ENCODE data around the gene GAB3. TPM values are rescaled to one million over a fixed set of nuclear protein-coding genes. Genes with fewer than 3 reads are reported as not detected.
A peak's percentile ranks its signal among the peaks of the same experiment; 100 is the strongest.
"Not testable (repeated sequence)": the region's sequence is repeated elsewhere in the genome, so short reads cannot be mapped to it uniquely, and the experiment has no call there.

The GAB3 gene
- total RNA-seq, 1 donor from 2014 or later: 4.5 TPM

GRCh38 chrX:154711264-154711663 lies 39.6 kb downstream of the GAB3 start:
- Mint-ChIP-seq H3K4me1 (ENCODE audit: low read depth) (peaks cover 31% of the 10 kb centered on the region), H3K27ac (no peak overlapping the region), H3K4me3 (ENCODE audit: low read depth) (no peak overlapping the region), H3K27me3 (ENCODE audit: low read depth) (no peaks in the 10 kb centered on the region), H3K9me3 (no peaks in the 10 kb centered on the region), H3K36me3 (ENCODE audit: low read depth) (peaks cover 48% of the 10 kb centered on the region)
- no peak for DNase-seq (ENCODE audit: low spot score)
- intact Hi-C loops (cut with micrococcal nuclease): no loop called here

GRCh38 chrX:154710309-154710708 lies 40.6 kb downstream of the GAB3 start:
- DNase-seq (ENCODE audit: low spot score): no peak
- no peaks in the 10 kb centered on the region for H3K9me3 Mint-ChIP-seq
- intact Hi-C loops (cut with micrococcal nuclease): no loop called here
- peaks cover 30% of the 10 kb centered on the region for H3K4me1 Mint-ChIP-seq (ENCODE audit: low read depth)
- peaks cover 55% of the 10 kb centered on the region for H3K36me3 Mint-ChIP-seq (ENCODE audit: low read depth)
- no peak overlapping the region for H3K27ac Mint-ChIP-seq
- H3K4me3 Mint-ChIP-seq (ENCODE audit: low read depth): no peak overlapping the region
- no peaks in the 10 kb centered on the region for H3K27me3 Mint-ChIP-seq (ENCODE audit: low read depth)

GRCh38 chrX:154698630-154699248 lies 52.1 kb downstream of the GAB3 start:
- no peak overlapping the region for H3K4me3 Mint-ChIP-seq (ENCODE audit: low read depth)
- H3K9me3 Mint-ChIP-seq: no peaks in the 10 kb centered on the region
- no peak for DNase-seq (ENCODE audit: low spot score)
- intact Hi-C loops (cut with micrococcal nuclease): no loop called here
- H3K4me1 Mint-ChIP-seq (ENCODE audit: low read depth): peaks cover 15% of the 10 kb centered on the region
- no peaks in the 10 kb centered on the region for H3K27me3 Mint-ChIP-seq (ENCODE audit: low read depth)
- no peak overlapping the region for H3K27ac Mint-ChIP-seq
- peaks cover 58% of the 10 kb centered on the region for H3K36me3 Mint-ChIP-seq (ENCODE audit: low read depth)

DNA sequence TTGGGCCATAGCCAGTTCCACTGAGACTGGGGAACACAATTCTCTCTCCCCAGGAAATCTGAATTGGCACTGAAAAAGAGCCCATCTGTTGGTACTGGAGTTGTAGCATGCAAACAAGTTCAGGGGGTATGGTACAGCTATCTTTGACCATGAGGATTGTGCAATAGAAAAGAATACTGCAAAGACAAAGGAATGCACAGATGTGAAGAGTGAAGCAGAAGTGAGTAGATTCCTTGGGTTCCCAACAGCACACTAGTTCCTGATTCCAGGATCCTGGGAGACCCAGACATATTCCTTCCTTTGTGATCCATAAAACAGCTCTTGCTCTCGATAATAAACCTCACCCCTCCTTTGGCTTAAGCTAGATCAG lies 54.2 kb downstream of the GAB3 start:
- Mint-ChIP-seq H3K27me3 (ENCODE audit: low read depth) (no peaks in the 10 kb centered on the region), H3K9me3 (no peaks in the 10 kb centered on the region), H3K36me3 (ENCODE audit: low read depth) (peaks cover 57% of the 10 kb centered on the region), H3K27ac (no peak overlapping the region), H3K4me1 (ENCODE audit: low read depth) (peaks cover 15% of the 10 kb centered on the region), H3K4me3 (ENCODE audit: low read depth) (no peak overlapping the region)
- intact Hi-C loops (cut with micrococcal nuclease): loop anchor here (2.0 kb wide), 1 partner anchor 16 kb away; no protein-coding TSS in a partner anchor
- DNase-seq (ENCODE audit: low spot score): no peak

DNA sequence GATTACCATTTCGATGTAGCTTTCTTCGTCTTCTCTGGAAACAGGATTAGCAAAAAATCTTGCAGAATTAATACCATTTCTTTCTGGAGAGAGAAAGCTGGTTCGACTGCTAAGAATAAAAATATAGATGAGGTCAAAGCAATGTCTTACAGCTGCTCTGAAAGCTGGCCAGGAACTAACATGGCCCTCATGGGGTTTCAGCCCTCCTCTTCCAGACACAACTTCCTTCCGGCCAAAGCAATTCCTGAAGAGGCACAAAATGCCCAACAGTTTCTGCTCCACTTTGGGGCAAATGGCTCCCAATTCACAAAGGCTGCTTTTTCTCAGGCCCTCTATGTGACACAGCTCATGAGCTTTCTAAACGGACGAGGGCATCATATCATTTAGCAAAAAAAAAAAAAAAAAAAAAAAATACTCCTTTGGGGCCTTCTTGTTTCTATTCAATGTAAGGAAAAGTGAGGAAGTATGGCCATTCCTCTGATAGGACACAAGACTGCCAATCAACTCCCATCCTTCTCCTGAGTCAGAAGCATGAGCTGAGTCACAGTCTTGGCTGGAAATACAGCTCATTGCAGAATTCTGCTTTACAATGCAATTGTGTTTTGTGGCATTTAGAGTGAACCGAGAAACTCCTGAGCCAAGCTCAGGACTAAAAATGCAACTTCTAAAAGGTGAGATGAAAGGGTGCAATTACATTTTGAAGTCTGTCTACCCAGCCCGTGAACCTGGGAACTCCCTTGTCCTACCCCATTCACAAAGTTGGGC lies 54.8 kb downstream of the GAB3 start:
- H3K4me1 Mint-ChIP-seq (ENCODE audit: low read depth): peaks cover 15% of the 10 kb centered on the region
- no peaks in the 10 kb centered on the region for H3K9me3 Mint-ChIP-seq
- H3K36me3 Mint-ChIP-seq (ENCODE audit: low read depth): peaks cover 59% of the 10 kb centered on the region
- intact Hi-C loops (cut with micrococcal nuclease): loop anchor here (2.0 kb wide), 1 partner anchor 17 kb away; no protein-coding TSS in a partner anchor
- peak overlapping the region; percentile 61 for H3K27ac Mint-ChIP-seq
- no peak for DNase-seq (ENCODE audit: low spot score)
- H3K27me3 Mint-ChIP-seq (ENCODE audit: low read depth): no peaks in the 10 kb centered on the region
- no peak overlapping the region for H3K4me3 Mint-ChIP-seq (ENCODE audit: low read depth)

- no peak for DNase-seq (ENCODE audit: low spot score)
- H3K4me1 Mint-ChIP-seq (ENCODE audit: low read depth): peaks cover 15% of the 10 kb centered on the region
- no peak overlapping the region for H3K4me3 Mint-ChIP-seq (ENCODE audit: low read depth)
- no peaks in the 10 kb centered on the region for H3K9me3 Mint-ChIP-seq
- no peak overlapping the region for H3K27ac Mint-ChIP-seq
- intact Hi-C loops (cut with micrococcal nuclease): no loop called here
- peaks cover 52% of the 10 kb centered on the region for H3K36me3 Mint-ChIP-seq (ENCODE audit: low read depth)
- H3K27me3 Mint-ChIP-seq (ENCODE audit: low read depth): no peaks in the 10 kb centered on the region
These were observed 57.5 kb downstream of the GAB3 start for GRCh38 chrX:154693394-154693793.

- H3K4me1 Mint-ChIP-seq (ENCODE audit: low read depth); H3K27me3 Mint-ChIP-seq (ENCODE audit: low read depth); DNase-seq (ENCODE audit: low spot score); H3K9me3 Mint-ChIP-seq; intact Hi-C loops (cut with micrococcal nuclease); H3K4me3 Mint-ChIP-seq (ENCODE audit: low read depth); H3K27ac Mint-ChIP-seq: not testable (repeated sequence)
- peaks cover 34% of the 10 kb centered on the region for H3K36me3 Mint-ChIP-seq (ENCODE audit: low read depth)
These were observed 60.4 kb downstream of the GAB3 start for GRCh38 chrX:154690438-154690837.

DNA sequence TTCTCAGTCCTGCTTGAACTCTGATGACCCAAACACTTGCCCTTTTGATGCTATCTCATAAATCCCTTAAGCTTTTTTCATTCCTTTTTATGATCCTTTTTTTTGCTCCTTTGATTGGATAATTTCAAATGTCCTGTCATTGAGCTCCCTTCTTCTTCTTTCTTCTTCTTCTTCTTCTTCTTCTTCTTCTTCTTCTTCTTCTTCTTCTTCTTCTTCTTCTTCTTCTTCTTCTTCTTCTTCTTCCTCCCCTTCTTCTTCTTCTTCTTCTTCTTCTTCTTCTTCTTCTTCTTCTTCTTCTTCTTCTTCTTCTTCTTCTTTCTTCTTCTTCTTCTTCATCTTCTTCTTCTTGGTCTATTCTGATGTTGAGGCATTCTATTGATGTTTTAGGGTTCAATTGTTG lies 78.8 kb downstream of the GAB3 start:
- intact Hi-C loops (cut with micrococcal nuclease); H3K4me3 Mint-ChIP-seq (ENCODE audit: low read depth); DNase-seq (ENCODE audit: low spot score); H3K4me1 Mint-ChIP-seq (ENCODE audit: low read depth); H3K27me3 Mint-ChIP-seq (ENCODE audit: low read depth); H3K27ac Mint-ChIP-seq: not testable (repeated sequence)
- H3K9me3 Mint-ChIP-seq: peaks cover 31% of the 10 kb centered on the region
- peaks cover 23% of the 10 kb centered on the region for H3K36me3 Mint-ChIP-seq (ENCODE audit: low read depth)

DNA sequence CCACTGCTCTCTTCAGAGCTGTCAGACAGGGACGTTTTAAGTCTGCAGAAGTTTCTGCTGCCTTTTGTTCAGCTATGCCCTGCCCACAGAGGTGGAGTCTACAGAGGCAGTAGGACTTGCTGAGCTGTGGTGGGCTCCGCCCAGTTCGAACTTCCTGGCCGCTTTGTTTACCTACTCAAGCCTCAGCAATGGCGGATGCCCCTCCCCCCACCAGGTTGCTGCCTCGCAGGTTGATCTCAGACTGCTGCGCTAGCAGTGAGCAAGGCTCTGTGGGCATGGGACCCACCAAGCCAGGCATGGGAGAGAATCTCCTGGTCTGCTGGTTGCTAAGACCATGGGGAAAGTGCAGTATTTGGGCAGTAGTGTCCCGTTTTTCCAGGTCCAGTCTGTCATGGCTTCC lies 80.0 kb downstream of the GAB3 start:
- intact Hi-C loops (cut with micrococcal nuclease): not testable (repeated sequence)

DNA sequence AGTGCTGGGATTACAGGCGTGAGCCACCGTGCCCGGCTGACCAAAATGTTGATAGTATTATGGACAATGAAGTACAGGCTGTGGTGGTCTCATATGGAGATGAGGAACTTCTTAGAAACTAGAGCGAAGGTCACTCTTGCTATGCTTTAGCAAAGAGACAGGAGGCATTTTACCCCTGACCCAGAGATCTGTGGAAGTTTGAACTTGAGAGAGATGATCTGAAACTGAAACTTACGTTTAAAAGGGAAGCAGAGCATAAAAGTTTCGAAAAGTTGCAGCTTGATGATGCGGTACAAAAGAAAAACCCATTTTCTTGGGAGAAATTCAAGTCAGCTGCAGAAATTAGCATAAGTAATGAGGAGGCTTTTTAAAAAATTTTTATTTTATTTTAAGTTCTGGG lies 89.0 kb downstream of the GAB3 start:
- Mint-ChIP-seq H3K27ac (no peak overlapping the region), H3K27me3 (ENCODE audit: low read depth) (no peaks in the 10 kb centered on the region), H3K4me3 (ENCODE audit: low read depth) (no peak overlapping the region), H3K36me3 (ENCODE audit: low read depth) (no peaks in the 10 kb centered on the region), H3K4me1 (ENCODE audit: low read depth) (peaks cover 11% of the 10 kb centered on the region), H3K9me3 (peaks cover 16% of the 10 kb centered on the region)
- no peak for DNase-seq (ENCODE audit: low spot score)
- intact Hi-C loops (cut with micrococcal nuclease): no loop called here

More for the DNA sequence above, 80.0 kb downstream of the GAB3 start:
- H3K4me1 Mint-ChIP-seq (ENCODE audit: low read depth); DNase-seq (ENCODE audit: low spot score); H3K4me3 Mint-ChIP-seq (ENCODE audit: low read depth); H3K27ac Mint-ChIP-seq; H3K27me3 Mint-ChIP-seq (ENCODE audit: low read depth): not testable (repeated sequence)
- H3K9me3 Mint-ChIP-seq: peaks cover 31% of the 10 kb centered on the region
- peaks cover 19% of the 10 kb centered on the region for H3K36me3 Mint-ChIP-seq (ENCODE audit: low read depth)

DNA sequence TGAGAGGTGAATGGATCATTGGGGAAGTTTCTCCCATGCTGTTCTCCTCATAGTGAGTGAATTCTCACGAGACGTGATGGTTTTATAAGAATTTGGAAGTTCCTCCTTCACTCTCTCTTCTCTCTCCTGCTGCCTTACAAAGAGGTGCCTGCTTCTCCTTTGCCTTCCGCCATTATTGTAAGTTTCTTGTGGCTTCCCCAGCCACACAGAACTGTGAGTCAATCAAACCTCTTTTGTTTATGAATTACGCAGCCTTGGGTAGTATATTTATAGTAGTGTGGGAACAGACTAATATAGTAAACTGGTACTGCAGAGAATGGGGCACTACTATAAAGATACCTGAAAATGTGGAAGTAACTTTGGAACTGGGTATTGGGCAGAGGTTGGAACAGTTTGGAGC lies 89.7 kb downstream of the GAB3 start:
- no peaks in the 10 kb centered on the region for H3K36me3 Mint-ChIP-seq (ENCODE audit: low read depth)
- intact Hi-C loops (cut with micrococcal nuclease): no loop called here
- no peak overlapping the region for H3K4me3 Mint-ChIP-seq (ENCODE audit: low read depth)
- no peak overlapping the region for H3K27ac Mint-ChIP-seq
- H3K27me3 Mint-ChIP-seq (ENCODE audit: low read depth): no peaks in the 10 kb centered on the region
- peaks cover 11% of the 10 kb centered on the region for H3K4me1 Mint-ChIP-seq (ENCODE audit: low read depth)
- no peak for DNase-seq (ENCODE audit: low spot score)
- peaks cover 16% of the 10 kb centered on the region for H3K9me3 Mint-ChIP-seq

GRCh38 chrX:154660541-154660940 lies 90.3 kb downstream of the GAB3 start:
- H3K4me1 Mint-ChIP-seq (ENCODE audit: low read depth): peaks cover 6% of the 10 kb centered on the region
- intact Hi-C loops (cut with micrococcal nuclease): no loop called here
- H3K4me3 Mint-ChIP-seq (ENCODE audit: low read depth): no peak overlapping the region
- H3K36me3 Mint-ChIP-seq (ENCODE audit: low read depth): no peaks in the 10 kb centered on the region
- no peak overlapping the region for H3K27ac Mint-ChIP-seq
- no peaks in the 10 kb centered on the region for H3K27me3 Mint-ChIP-seq (ENCODE audit: low read depth)
- H3K9me3 Mint-ChIP-seq: peaks cover 16% of the 10 kb centered on the region
- DNase-seq (ENCODE audit: low spot score): no peak

DNA sequence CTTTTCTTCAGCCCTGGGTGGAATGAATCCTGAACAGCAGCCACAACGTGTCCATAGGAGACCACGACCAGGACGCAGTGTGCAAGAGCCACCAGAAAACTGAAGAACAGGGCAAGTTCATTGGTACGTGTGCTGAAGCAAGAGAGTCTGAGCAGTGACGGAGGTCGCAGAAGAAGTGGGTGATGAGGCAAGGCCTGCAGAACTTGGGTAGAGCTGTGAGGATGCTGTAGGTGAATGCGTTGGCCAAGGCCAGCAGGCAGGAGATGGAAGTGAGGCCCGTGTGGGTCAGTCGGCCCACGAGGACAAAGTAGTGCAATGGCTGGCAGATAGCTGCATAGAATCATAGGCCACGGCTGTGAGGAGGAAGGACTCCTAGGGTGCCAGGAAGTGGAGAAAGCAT lies 91.9 kb downstream of the GAB3 start:
- H3K9me3 Mint-ChIP-seq: peaks cover 14% of the 10 kb centered on the region

More for the DNA sequence above, 91.9 kb downstream of the GAB3 start:
- Mint-ChIP-seq H3K27me3 (ENCODE audit: low read depth) (no peaks in the 10 kb centered on the region), H3K4me1 (ENCODE audit: low read depth) (peaks cover 6% of the 10 kb centered on the region), H3K4me3 (ENCODE audit: low read depth) (no peak overlapping the region), H3K36me3 (ENCODE audit: low read depth) (no peaks in the 10 kb centered on the region), H3K27ac (no peak overlapping the region)
- intact Hi-C loops (cut with micrococcal nuclease): no loop called here
- no peak for DNase-seq (ENCODE audit: low spot score)

Measured in activated T-helper 2 cell treated with anti-CD3 and anti-CD28 coated beads, Interferon-gamma antibody, Interleukin-2, Interleukin-4, amounts not matched to agents 10 μg/mL and 5 μg/mL and 100 μg/mL, durations not matched to agents 14 hours and 24 hours and 36 hours (primary cell).